ENCODE results near the gene ARSG.

GRCh38 chr17:68398691-68399637 lies 107.7 kb downstream of the ARSG start:
- TF ChIP-seq, protein P1, sequence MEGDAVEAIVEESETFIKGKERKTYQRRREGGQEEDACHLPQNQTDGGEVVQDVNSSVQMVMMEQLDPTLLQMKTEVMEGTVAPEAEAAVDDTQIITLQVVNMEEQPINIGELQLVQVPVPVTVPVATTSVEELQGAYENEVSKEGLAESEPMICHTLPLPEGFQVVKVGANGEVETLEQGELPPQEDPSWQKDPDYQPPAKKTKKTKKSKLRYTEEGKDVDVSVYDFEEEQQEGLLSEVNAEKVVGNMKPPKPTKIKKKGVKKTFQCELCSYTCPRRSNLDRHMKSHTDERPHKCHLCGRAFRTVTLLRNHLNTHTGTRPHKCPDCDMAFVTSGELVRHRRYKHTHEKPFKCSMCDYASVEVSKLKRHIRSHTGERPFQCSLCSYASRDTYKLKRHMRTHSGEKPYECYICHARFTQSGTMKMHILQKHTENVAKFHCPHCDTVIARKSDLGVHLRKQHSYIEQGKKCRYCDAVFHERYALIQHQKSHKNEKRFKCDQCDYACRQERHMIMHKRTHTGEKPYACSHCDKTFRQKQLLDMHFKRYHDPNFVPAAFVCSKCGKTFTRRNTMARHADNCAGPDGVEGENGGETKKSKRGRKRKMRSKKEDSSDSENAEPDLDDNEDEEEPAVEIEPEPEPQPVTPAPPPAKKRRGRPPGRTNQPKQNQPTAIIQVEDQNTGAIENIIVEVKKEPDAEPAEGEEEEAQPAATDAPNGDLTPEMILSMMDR (IDR thresholded peaks at IDR 0.05): peak; percentile 67 to 86 (median 79)
- no peak for TF ChIP-seq POLR2A (IDR thresholded peaks at IDR 0.05)
